HCT116 (cell line): Measurements from ENCODE around the gene SLC5A1. TPM values are rescaled to one million over a fixed set of nuclear protein-coding genes. Genes with fewer than 3 reads are reported as not detected.

Experiments
- ATAC-seq: fragments of 200-7000 bp; cut with Tn5 transposase; 2 replicates; pipeline ENCODE4 v1.9.1; 2020; ENCODE audit warnings: mild to moderate bottlenecking, moderate library complexity
- BruUV-seq: library from RNA; stranded (reverse); fragments of 400-500 nt; replicated peaks from 2 replicates; lab custom pipeline; 2021; lab: Mats Ljungman, UMichigan
- CTCF ChIA-PET: fragments of 300-600 bp; sonication (Branson Sonifier 250); formaldehyde crosslinking; loops from one replicate; lab custom pipeline; 2021; ENCODE audit warnings: antibody characterized with exemption; lab: Charles Lee
- POLR2A ChIA-PET: fragments of 300-600, 350-600 bp; sonication (Branson Sonifier 250); formaldehyde crosslinking; loops from one replicate; lab custom pipeline; 2021; ENCODE audit warnings: antibody characterized with exemption; lab: Charles Lee
- RAD21 ChIA-PET, 2 experiments: fragments of 300-600 bp; sonication (Branson Sonifier 250); formaldehyde crosslinking; loops; one replicate each; lab custom pipeline; 2023; ENCODE audit warnings: low total read pairs in 2 of 2; ENCODE audit not compliant: uncharacterized antibody in 2 of 2, unreplicated experiment in 2 of 2, low non-redundant PET in 1 of 2; lab: Charles Lee
- DNase-seq: peaks from one replicate; pipeline ENCODE4 v3.0.0-alpha.2; 2010; ENCODE audit warnings: low read depth, low spot score
- H2AFZ ChIP-seq: fragments of 200-600 bp; shearing (Covaris generic), sonication (generic); 2 replicates; pipeline ENCODE4 v1.6.1; 2017; ENCODE audit warnings: low read depth, mixed run types, mixed read lengths, antibody characterized with exemption, low read length; ENCODE audit not compliant: poor library complexity, severe bottlenecking
- H3K27ac ChIP-seq: 2 replicates; pipeline ENCODE4 v1.5.1; 2012; ENCODE audit warnings: low read depth, low read length
- H3K27me3 ChIP-seq: fragments of 200-600 bp; sonication (generic); 2 replicates; pipeline ENCODE4 v1.6.1; 2016; ENCODE audit warnings: mixed run types, low read length, mixed read lengths; ENCODE audit not compliant: insufficient read depth
- H3K36me3 ChIP-seq, 2 experiments: fragments of 200-500 bp in 1 of 2; fragments of 200-600 bp in 1 of 2; sonication (Bioruptor generic) in 1 of 2; sonication (generic) in 1 of 2; 2 replicates each; pipeline versions ENCODE4 v1.5.1 to v1.6.1; 2014 to 2016; ENCODE audit warnings: low read length in 2 of 2, inconsistent platforms in 1 of 2, mixed read lengths in 1 of 2, mixed run types in 1 of 2; ENCODE audit not compliant: insufficient read depth in 2 of 2, control insufficient read depth in 1 of 2
- H3K4me1 ChIP-seq, 2 experiments: fragments of 200-600 bp in 1 of 2; sonication (generic) in 1 of 2; 2 replicates each; pipeline versions ENCODE4 v1.5.1 to v1.6.1; 2012 to 2017; ENCODE audit warnings: low read length in 2 of 2, inconsistent platforms in 1 of 2, mild to moderate bottlenecking in 1 of 2, mixed read lengths in 1 of 2, mixed run types in 1 of 2, moderate library complexity in 1 of 2; ENCODE audit not compliant: insufficient read depth in 2 of 2, control insufficient read depth in 1 of 2
- H3K4me2 ChIP-seq: fragments of 200-600 bp; sonication (generic); 2 replicates; pipeline ENCODE4 v1.6.1; 2017; ENCODE audit warnings: mixed run types, low read length, mixed read lengths
- H3K4me3 ChIP-seq, 2 experiments: fragments of 200-600 bp in 1 of 2; sonication (generic) in 1 of 2; replicated peaks in 1 of 2; 2 replicates each; pipeline ENCODE4 v1.5.1; 2011 to 2016; ENCODE audit warnings: low read length in 2 of 2, control low read depth in 1 of 2, low read depth in 1 of 2, mild to moderate bottlenecking in 1 of 2, mixed read lengths in 1 of 2, mixed run types in 1 of 2
- H3K79me2 ChIP-seq: fragments of 200-600 bp; sonication (generic); 2 replicates; pipeline ENCODE4 v1.6.1; 2017; ENCODE audit warnings: mild to moderate bottlenecking, mixed run types, low read length, moderate library complexity, mixed read lengths; ENCODE audit not compliant: insufficient read depth
- H3K9ac ChIP-seq: fragments of 200-600 bp; sonication (generic); 2 replicates; pipeline ENCODE4 v1.6.1; 2016; ENCODE audit warnings: low read length, mixed read lengths
- H3K9me2 ChIP-seq: fragments of 200-600 bp; sonication (generic), shearing (Covaris generic); 2 replicates; pipeline ENCODE4 v1.6.1; 2017; ENCODE audit warnings: mixed run types, mild to moderate bottlenecking, moderate library complexity; ENCODE audit not compliant: insufficient read depth
- H3K9me3 ChIP-seq, 2 experiments: fragments of 200-500 bp in 1 of 2; fragments of 200-600 bp in 1 of 2; sonication (Bioruptor generic) in 1 of 2; sonication (generic) in 1 of 2; 2 replicates each; pipeline ENCODE4 v1.6.1; 2014 to 2017; ENCODE audit warnings: low read length in 2 of 2, mixed read lengths in 2 of 2, inconsistent platforms in 1 of 2, low read depth in 1 of 2, mild to moderate bottlenecking in 1 of 2, mixed run types in 1 of 2, moderate library complexity in 1 of 2; ENCODE audit not compliant: control insufficient read depth in 1 of 2, insufficient read depth in 1 of 2
- H4K20me1 ChIP-seq: fragments of 200-600 bp; sonication (generic), shearing (Covaris generic); 2 replicates; pipeline ENCODE4 v1.6.1; 2017; ENCODE audit warnings: mixed run types, mild to moderate bottlenecking, moderate library complexity; ENCODE audit not compliant: insufficient read depth
- CBX3 ChIP-seq: IDR thresholded peaks from 2 replicates; pipeline ENCODE4 v1.6.1; 2012; ENCODE audit warnings: low read depth
- CTCF ChIP-seq, 3 experiments: fragments of 200-600 bp in 1 of 3; sonication (generic) in 1 of 3; IDR thresholded peaks in 2 of 3; conservative IDR thresholded peaks in 1 of 3; 2 replicates each; pipeline ENCODE4 v1.5.1; 2012 to 2017; ENCODE audit warnings: low read depth in 2 of 3, low read length in 2 of 3, antibody characterized with exemption in 1 of 3, borderline replicate concordance in 1 of 3, control low read depth in 1 of 3, mild to moderate bottlenecking in 1 of 3, mixed read lengths in 1 of 3, mixed run types in 1 of 3, moderate library complexity in 1 of 3; ENCODE audit not compliant: insufficient read depth in 1 of 3
- FOSL1 ChIP-seq: IDR thresholded peaks from 2 replicates; pipeline ENCODE4 v1.6.1; 2012; ENCODE audit warnings: low read depth
- JUND ChIP-seq: IDR thresholded peaks from 2 replicates; pipeline ENCODE4 v1.6.1; 2012
- POLR2A ChIP-seq: IDR thresholded peaks from 2 replicates; pipeline ENCODE4 v1.7.0; 2011; ENCODE audit warnings: borderline replicate concordance; ENCODE audit not compliant: insufficient read depth, insufficient read length; ENCODE audit errors: extremely low read depth
- POLR2AphosphoS5 ChIP-seq: IDR thresholded peaks from 2 replicates; pipeline ENCODE4 v1.6.1; 2011; ENCODE audit warnings: mild to moderate bottlenecking, low read depth, low read length, moderate library complexity
- RAD21 ChIP-seq: IDR thresholded peaks from 2 replicates; pipeline ENCODE4 v1.6.1; 2012; ENCODE audit warnings: low read depth, mild to moderate bottlenecking
- REST ChIP-seq: IDR thresholded peaks from 2 replicates; pipeline ENCODE4 v1.6.1; 2012; ENCODE audit warnings: low read depth
- SRF ChIP-seq: IDR thresholded peaks from 2 replicates; pipeline ENCODE4 v1.6.1; 2012; ENCODE audit warnings: low read depth
- ZNF274 ChIP-seq: fragments of 200-500 bp; sonication (Bioruptor generic); IDR thresholded peaks from 2 replicates; pipeline ENCODE4 v1.6.1; 2014; ENCODE audit warnings: mild to moderate bottlenecking, low read depth, low read length, inconsistent platforms
- intact Hi-C: fragments of 100-400 bp; cut with micrococcal nuclease; formaldehyde crosslinking; loops from 2 replicates; pipeline ENCODE4 v1.10.0; 2022
- total RNA-seq: library from RNA; stranded (reverse); gene quantifications from one replicate; pipeline ENCODE4 v1.2.1, GENCODE V29; 2021; ENCODE audit not compliant: unreplicated experiment
- TF ChIP-seq, protein P1 (sequence below): IDR thresholded peaks from 2 replicates; pipeline ENCODE4 v1.6.1; 2011; ENCODE audit warnings: mild to moderate bottlenecking, low read length, moderate library complexity; ENCODE audit not compliant: insufficient replicate concordance; ENCODE audit errors: extremely low read depth
- TF ChIP-seq, protein P2 (sequence below): IDR thresholded peaks from 2 replicates; pipeline ENCODE4 v1.6.1; 2012
- TF ChIP-seq, protein P3 (sequence below): IDR thresholded peaks from 2 replicates; pipeline ENCODE4 v1.6.1; 2012

SLC5A1 gene
- total RNA-seq, 1 experiment from 2014 or later = 0.32 TPM

- no TSS peak for BruUV-seq
Observed at GRCh38 chr22:32130464-32130863, 87.4 kb downstream of the SLC5A1 start.

More at GRCh38 chr22:32130464-32130863, 87.4 kb downstream of the SLC5A1 start:
- Histone ChIP-seq H3K4me2 (no peak overlapping the region), H3K9me3 (no peaks in the 10 kb centered on the region), H3K36me3 (no peaks in the 10 kb centered on the region), H3K9ac (no peak overlapping the region), H3K27ac (no peak overlapping the region), H3K27me3 (no peaks in the 10 kb centered on the region), H3K4me1 (peaks cover 0 to 3% of the 10 kb centered on the region in 2 experiments; a peak in 2 of 4 replicates), H2AFZ (no peak overlapping the region), H3K4me3 (no peak overlapping the region), H3K79me2 (no peaks in the 10 kb centered on the region), H3K9me2 (no peaks in the 10 kb centered on the region), H4K20me1 (no peaks in the 10 kb centered on the region)
- ChIA-PET RAD21 (no interaction called here), POLR2A (no interaction called here), CTCF (no interaction called here)
- TF ChIP-seq POLR2AphosphoS5 (no peak), FOSL1 (no peak), ZNF274 (no peak), CTCF (IDR thresholded peaks at IDR 0.05 in 2 of 3, conservative IDR thresholded peaks at IDR 0.05 in 1 of 3; ENCODE audit: borderline replicate concordance in 1 of 3, insufficient read depth in 1 of 3, low read depth in 2 of 3, low read length in 2 of 3) (no peak), POLR2A (no peak), SRF (no peak), JUND (no peak), CBX3 (no peak), REST (no peak), RAD21 (no peak)
- TF ChIP-seq, protein P1, sequence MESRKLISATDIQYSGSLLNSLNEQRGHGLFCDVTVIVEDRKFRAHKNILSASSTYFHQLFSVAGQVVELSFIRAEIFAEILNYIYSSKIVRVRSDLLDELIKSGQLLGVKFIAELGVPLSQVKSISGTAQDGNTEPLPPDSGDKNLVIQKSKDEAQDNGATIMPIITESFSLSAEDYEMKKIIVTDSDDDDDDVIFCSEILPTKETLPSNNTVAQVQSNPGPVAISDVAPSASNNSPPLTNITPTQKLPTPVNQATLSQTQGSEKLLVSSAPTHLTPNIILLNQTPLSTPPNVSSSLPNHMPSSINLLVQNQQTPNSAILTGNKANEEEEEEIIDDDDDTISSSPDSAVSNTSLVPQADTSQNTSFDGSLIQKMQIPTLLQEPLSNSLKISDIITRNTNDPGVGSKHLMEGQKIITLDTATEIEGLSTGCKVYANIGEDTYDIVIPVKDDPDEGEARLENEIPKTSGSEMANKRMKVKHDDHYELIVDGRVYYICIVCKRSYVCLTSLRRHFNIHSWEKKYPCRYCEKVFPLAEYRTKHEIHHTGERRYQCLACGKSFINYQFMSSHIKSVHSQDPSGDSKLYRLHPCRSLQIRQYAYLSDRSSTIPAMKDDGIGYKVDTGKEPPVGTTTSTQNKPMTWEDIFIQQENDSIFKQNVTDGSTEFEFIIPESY = no peak
- TF ChIP-seq, protein P2, sequence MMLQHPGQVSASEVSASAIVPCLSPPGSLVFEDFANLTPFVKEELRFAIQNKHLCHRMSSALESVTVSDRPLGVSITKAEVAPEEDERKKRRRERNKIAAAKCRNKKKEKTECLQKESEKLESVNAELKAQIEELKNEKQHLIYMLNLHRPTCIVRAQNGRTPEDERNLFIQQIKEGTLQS = no peak
- TF ChIP-seq, protein P3, sequence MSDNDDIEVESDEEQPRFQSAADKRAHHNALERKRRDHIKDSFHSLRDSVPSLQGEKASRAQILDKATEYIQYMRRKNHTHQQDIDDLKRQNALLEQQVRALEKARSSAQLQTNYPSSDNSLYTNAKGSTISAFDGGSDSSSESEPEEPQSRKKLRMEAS = no peak
- DNase-seq (no peak), ATAC-seq (no peak)
- intact Hi-C loops = no loop called here
